GM23248 (cell line): Measurements from ENCODE around the gene MINDY2. TPM values are rescaled to one million over a fixed set of nuclear protein-coding genes. Genes with fewer than 3 reads are reported as not detected.

Source experiments
- DNase-seq: peaks from one replicate; pipeline ENCODE4 v3.0.0-alpha.2; 2015
- H2AFZ ChIP-seq: fragments of 200-600 bp; sonication (generic); 2 replicates; pipeline ENCODE4 v1.6.1; 2016; ENCODE audit warnings: antibody characterized with exemption
- H3F3A ChIP-seq: fragments of 200-600 bp; sonication (generic); 2 replicates; pipeline ENCODE4 v1.6.1; 2016; ENCODE audit warnings: mild to moderate bottlenecking, antibody characterized with exemption, mixed run types; ENCODE audit not compliant: insufficient read depth
- H3K27ac ChIP-seq: fragments of 200-600 bp; sonication (generic); 2 replicates; pipeline ENCODE4 v1.5.1; 2016; ENCODE audit warnings: mild to moderate bottlenecking
- H3K27me3 ChIP-seq: fragments of 200-600 bp; sonication (generic); replicated peaks from 2 replicates; pipeline ENCODE4 v1.6.1; 2016; ENCODE audit warnings: mild to moderate bottlenecking; ENCODE audit not compliant: insufficient read depth
- H3K36me3 ChIP-seq: fragments of 200-600 bp; sonication (generic); 2 replicates; pipeline ENCODE4 v1.6.1; 2016; ENCODE audit warnings: low read depth, mild to moderate bottlenecking
- H3K4me1 ChIP-seq: fragments of 200-600 bp; sonication (generic); 2 replicates; pipeline ENCODE4 v1.6.1; 2016; ENCODE audit warnings: mild to moderate bottlenecking; ENCODE audit not compliant: insufficient read depth
- H3K4me2 ChIP-seq: fragments of 200-600 bp; sonication (generic); one replicate; pipeline ENCODE4 v1.6.1; 2016; ENCODE audit warnings: mild to moderate bottlenecking; ENCODE audit not compliant: unreplicated experiment
- H3K4me3 ChIP-seq: fragments of 200-600 bp; sonication (generic); 2 replicates; pipeline ENCODE4 v1.5.1; 2016; ENCODE audit warnings: mild to moderate bottlenecking
- H3K79me2 ChIP-seq: fragments of 200-600 bp; sonication (generic); 2 replicates; pipeline ENCODE4 v1.6.1; 2016; ENCODE audit warnings: mild to moderate bottlenecking; ENCODE audit not compliant: insufficient read depth
- H3K9ac ChIP-seq: fragments of 200-600 bp; sonication (generic); 2 replicates; pipeline ENCODE4 v1.6.1; 2016; ENCODE audit warnings: mild to moderate bottlenecking
- H3K9me2 ChIP-seq: fragments of 200-600 bp; sonication (generic); 2 replicates; pipeline ENCODE4 v1.6.1; 2016; ENCODE audit warnings: mixed run types, mild to moderate bottlenecking, moderate library complexity; ENCODE audit not compliant: insufficient read depth
- H3K9me3 ChIP-seq: fragments of 200-600 bp; sonication (generic); one replicate; pipeline ENCODE4 v1.6.1; 2017; ENCODE audit warnings: low read depth
- H4K20me1 ChIP-seq: fragments of 200-600 bp; sonication (generic); 2 replicates; pipeline ENCODE4 v1.6.0; 2016; ENCODE audit not compliant: insufficient read depth
- EZH2 ChIP-seq: fragments of 200-600 bp; sonication (generic); IDR thresholded peaks from 2 replicates; pipeline ENCODE4 v1.6.1; 2018; ENCODE audit warnings: antibody characterized with exemption, mild to moderate bottlenecking; ENCODE audit not compliant: insufficient read depth, poor library complexity, severe bottlenecking
- EZH2phosphoT487 ChIP-seq: fragments of 200-600 bp; sonication (generic); IDR thresholded peaks from 2 replicates; pipeline ENCODE4 v1.6.1; 2018; ENCODE audit warnings: antibody characterized with exemption, moderate library complexity, mild to moderate bottlenecking, low read depth; ENCODE audit not compliant: insufficient read depth
- WGBS, 2 experiments: methylation state at CpG; one replicate each; pipeline ENCODE4 v1.1.6; 2015 to 2017; ENCODE audit warnings: low lambda C conversion rate in 2 of 2, low coverage in 1 of 2; ENCODE audit errors: missing lambda C conversion rate in 2 of 2; 5-methylcytosine and 5-hydroxymethylcytosine counted together
- in situ Hi-C: fragments of 300-500 bp; cut with MboI; formaldehyde crosslinking; loops from 2 replicates; pipeline ENCODE4 v1.15.0; 2020
- polyA plus RNA-seq: library from polyadenylated mRNA; unstranded; fragments of >200 nt; fragmentation: Nextera tagmentation; extraction: Ambion mirVana; gene quantifications from 2 replicates; pipeline ENCODE4 v1.2.1, GENCODE V29; 2016
- total RNA-seq: library from RNA; depleted of rRNA; stranded (reverse); fragments of >200 nt; shearing (Covaris generic); gene quantifications from 2 replicates; pipeline ENCODE4 v1.2.3, GENCODE V29; 2014

MINDY2 gene
- total and polyA plus RNA-seq, 2 experiments from 2014 or later, result 28.7 to 47.1 TPM

- WGBS, 2 experiments, result 75 to 80% methylated on average over 4 of the region's 4 CpGs
Measured at GRCh38 chr15:58732625-58733363, 38.3 kb upstream of the MINDY2 start.

GRCh38 chr15:58734859-58735258 lies 36.2 kb upstream of the MINDY2 start:
- H3K36me3 ChIP-seq, result no peaks in the 10 kb centered on the region
- peaks cover 41% of the 10 kb centered on the region for H3K4me1 ChIP-seq
- peaks cover 33% of the 10 kb centered on the region for H3F3A ChIP-seq
- in situ Hi-C loops, result no loop called here
- WGBS, 2 experiments, result 81 to 85% methylated on average over 2 of the region's 2 CpGs
- no peaks in the 10 kb centered on the region for H3K9me3 ChIP-seq
- no peak for DNase-seq
- TF ChIP-seq EZH2, result no peak
- TF ChIP-seq EZH2phosphoT487, result no peak
- no peak overlapping the region for H3K4me2 ChIP-seq
- H4K20me1 ChIP-seq, result peaks cover 7% of the 10 kb centered on the region
- peaks cover 99% of the 10 kb centered on the region for H3K79me2 ChIP-seq
- no peak overlapping the region for H2AFZ ChIP-seq
- no peak overlapping the region for H3K27ac ChIP-seq
- no peak overlapping the region for H3K4me3 ChIP-seq
- H3K9ac ChIP-seq, result no peak overlapping the region
- no peaks in the 10 kb centered on the region for H3K9me2 ChIP-seq
- no peaks in the 10 kb centered on the region for H3K27me3 ChIP-seq

More at GRCh38 chr15:58732625-58733363, 38.3 kb upstream of the MINDY2 start:
- H3F3A ChIP-seq, result peaks cover 28% of the 10 kb centered on the region
- H3K27ac ChIP-seq, result peak overlapping the region; percentile 94
- DNase-seq, result no peak
- H3K9ac ChIP-seq, result peak overlapping the region; percentile 69
- in situ Hi-C loops, result no loop called here
- no peak for TF ChIP-seq EZH2
- H3K4me1 ChIP-seq, result peaks cover 30% of the 10 kb centered on the region
- no peaks in the 10 kb centered on the region for H3K27me3 ChIP-seq
- no peaks in the 10 kb centered on the region for H3K36me3 ChIP-seq
- H3K9me3 ChIP-seq, result no peaks in the 10 kb centered on the region
- H2AFZ ChIP-seq, result no peak overlapping the region
- peaks cover 7% of the 10 kb centered on the region for H4K20me1 ChIP-seq
- no peak overlapping the region for H3K4me3 ChIP-seq
- peaks cover 99% of the 10 kb centered on the region for H3K79me2 ChIP-seq
- no peaks in the 10 kb centered on the region for H3K9me2 ChIP-seq
- H3K4me2 ChIP-seq, result peak overlapping the region; percentile 52

GRCh38 chr15:58736018-58736643 lies 35.0 kb upstream of the MINDY2 start:
- no peaks in the 10 kb centered on the region for H3K27me3 ChIP-seq
- no peak overlapping the region for H3K9ac ChIP-seq
- no peaks in the 10 kb centered on the region for H3K36me3 ChIP-seq
- no peak overlapping the region for H3K4me3 ChIP-seq
- H3K4me2 ChIP-seq, result no peak overlapping the region
- in situ Hi-C loops, result no loop called here
- peaks cover 29% of the 10 kb centered on the region for H3F3A ChIP-seq
- H3K27ac ChIP-seq, result no peak overlapping the region
- H3K79me2 ChIP-seq, result peaks cover 99% of the 10 kb centered on the region
- no peak for TF ChIP-seq EZH2
- no peak for TF ChIP-seq EZH2phosphoT487
- H2AFZ ChIP-seq, result no peak overlapping the region
- H3K4me1 ChIP-seq, result peaks cover 36% of the 10 kb centered on the region
- peaks cover 7% of the 10 kb centered on the region for H4K20me1 ChIP-seq
- no peaks in the 10 kb centered on the region for H3K9me2 ChIP-seq
- H3K9me3 ChIP-seq, result no peaks in the 10 kb centered on the region
- no peak for DNase-seq
- 92 to 95% methylated on average over 2 of the region's 2 CpGs for WGBS, 2 experiments

GRCh38 chr15:58737298-58737697 lies 33.8 kb upstream of the MINDY2 start:
- Histone ChIP-seq H3K36me3 (no peaks in the 10 kb centered on the region), H3K9me3 (no peaks in the 10 kb centered on the region), H4K20me1 (peaks cover 7% of the 10 kb centered on the region), H3K4me3 (no peak overlapping the region), H3K9ac (no peak overlapping the region), H2AFZ (no peak overlapping the region), H3K79me2 (peaks cover 100% of the 10 kb centered on the region), H3F3A (peaks cover 17% of the 10 kb centered on the region), H3K9me2 (no peaks in the 10 kb centered on the region), H3K27ac (no peak overlapping the region), H3K4me1 (peaks cover 29% of the 10 kb centered on the region), H3K27me3 (no peaks in the 10 kb centered on the region), H3K4me2 (peak overlapping the region; percentile 40)
- DNase-seq, result no peak
- no peak for TF ChIP-seq EZH2
- TF ChIP-seq EZH2phosphoT487, result no peak
- whole genome bisulfite sequencing, 2 experiments, result 96% methylated on average over 3 of the region's 3 CpGs
- in situ Hi-C loops, result no loop called here
